GM18907 (cell line): ENCODE results near the gene PPP2R1A.
"Not testable (repeated sequence)": the region's sequence is repeated elsewhere in the genome, so short reads cannot be mapped to it uniquely, and the experiment has no call there.

ENCODE experiments used
- ATAC-seq: cut with Tn5 transposase; IDR thresholded peaks from one replicate; pipeline ENCODE4 v1.9.1; 2021; ENCODE audit warnings: mild to moderate bottlenecking, moderate library complexity; ENCODE audit not compliant: unreplicated experiment

PPP2R1A gene

GRCh38 chr19:52237197-52237596, 47.3 kb downstream of the PPP2R1A start:
- no peak for ATAC-seq

DNA sequence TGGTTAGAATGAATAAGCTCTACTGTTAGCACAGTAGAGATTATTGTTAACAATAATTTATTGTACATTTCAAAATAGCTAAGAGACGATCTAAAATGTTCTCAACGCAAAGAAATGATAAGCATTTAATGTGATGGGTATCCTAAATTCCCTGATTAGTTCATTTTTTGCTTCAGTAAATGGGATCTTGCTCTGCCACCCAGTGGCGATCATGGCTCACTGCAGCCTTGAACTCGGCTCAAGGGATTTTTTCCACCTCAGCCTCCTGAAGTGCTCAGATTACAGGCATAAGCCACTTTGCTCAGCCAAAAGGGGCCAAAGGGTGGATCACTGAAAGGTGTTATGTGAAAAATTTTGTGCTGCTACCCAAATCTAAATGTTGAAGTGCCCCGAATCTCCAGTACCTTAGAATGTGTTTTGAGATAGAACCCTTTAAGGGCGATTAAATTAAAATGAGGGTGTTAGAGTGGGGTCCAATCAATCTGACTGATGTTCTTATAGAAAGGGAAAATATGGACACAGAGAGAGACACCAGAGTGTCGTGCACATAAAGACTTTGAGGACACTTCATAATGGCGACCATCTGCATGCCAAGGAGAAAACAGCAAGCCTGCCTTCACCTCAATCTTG, 48.0 kb downstream of the PPP2R1A start:
- ATAC-seq, result no peak

GRCh38 chr19:52244021-52244420, 54.2 kb downstream of the PPP2R1A start:
- ATAC-seq, result no peak

GRCh38 chr19:52248241-52248640, 58.4 kb downstream of the PPP2R1A start:
- ATAC-seq, result no peak

GRCh38 chr19:52258426-52258825, 68.6 kb downstream of the PPP2R1A start:
- ATAC-seq, result no peak

DNA sequence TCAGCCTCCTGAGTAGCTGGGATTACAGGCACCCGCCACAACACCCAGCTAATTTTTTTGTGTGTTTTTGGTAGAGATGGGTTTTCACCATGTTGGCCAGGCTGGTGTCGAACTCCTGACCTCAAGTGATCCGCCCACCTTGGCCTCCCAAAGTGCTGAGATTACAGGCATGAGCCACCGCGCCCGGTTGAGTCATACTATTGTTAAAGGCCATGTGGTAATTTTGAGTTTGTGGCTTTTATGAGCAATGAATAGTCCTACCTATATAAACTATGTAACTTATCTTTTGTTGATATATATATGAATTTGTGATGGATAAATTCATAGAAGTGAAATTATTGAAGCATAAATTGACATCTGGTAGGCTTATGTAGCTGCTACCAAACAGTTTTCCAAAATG, 75.7 kb downstream of the PPP2R1A start:
- not testable (repeated sequence) for ATAC-seq

DNA sequence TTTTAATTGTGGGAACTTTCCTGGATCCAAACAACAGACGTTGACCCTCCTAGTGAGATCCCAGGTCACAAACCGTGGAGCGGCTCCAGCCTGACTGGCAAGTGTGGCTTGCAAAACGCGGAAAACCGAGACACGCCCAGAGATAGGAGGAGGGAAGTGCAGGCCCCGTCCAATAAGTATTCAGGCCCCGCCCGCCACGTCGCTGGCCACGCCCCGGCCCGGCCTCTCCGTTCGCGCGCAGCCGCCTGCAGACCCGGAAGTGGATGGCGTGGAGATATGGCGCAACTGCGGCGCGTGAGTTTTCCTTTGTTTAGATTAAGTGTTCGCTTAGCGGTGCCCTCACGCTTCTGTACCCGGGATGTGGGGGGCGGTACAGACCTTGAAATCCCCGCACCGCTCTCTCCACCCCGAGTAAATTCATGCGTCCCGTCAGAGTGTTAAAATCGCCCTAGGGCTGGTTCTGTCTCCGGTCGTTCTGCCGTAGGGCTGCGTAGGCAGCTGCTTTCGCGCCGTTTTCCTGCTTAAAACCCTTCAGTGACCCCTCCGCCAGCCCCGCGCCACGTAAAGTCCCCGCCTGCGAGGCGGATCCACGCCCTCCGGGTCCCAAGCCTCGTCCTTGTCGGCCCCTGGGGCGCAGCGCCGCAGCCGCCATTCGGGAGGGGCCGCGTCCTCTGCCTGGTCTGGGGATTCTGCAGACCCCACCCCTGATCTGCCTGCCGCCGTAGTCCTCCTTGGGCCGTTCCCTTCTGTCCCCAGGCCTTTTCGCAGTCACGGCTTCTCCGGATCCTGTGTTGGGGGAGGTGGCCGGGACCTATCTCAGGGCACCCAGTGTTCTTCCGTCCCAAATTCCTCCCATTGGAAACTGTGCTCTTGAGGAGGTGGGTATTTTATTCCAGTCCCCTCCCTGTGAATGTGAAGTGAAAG, 79.7 kb downstream of the PPP2R1A start, which contains the start of gene ZNF766:
TSS of gene ZNF766 (plus strand) at position 250 of the 924 bp plus-strand sequence. CDS start at position 277, 27 bp downstream.
- peak; percentile 91 for ATAC-seq

DNA sequence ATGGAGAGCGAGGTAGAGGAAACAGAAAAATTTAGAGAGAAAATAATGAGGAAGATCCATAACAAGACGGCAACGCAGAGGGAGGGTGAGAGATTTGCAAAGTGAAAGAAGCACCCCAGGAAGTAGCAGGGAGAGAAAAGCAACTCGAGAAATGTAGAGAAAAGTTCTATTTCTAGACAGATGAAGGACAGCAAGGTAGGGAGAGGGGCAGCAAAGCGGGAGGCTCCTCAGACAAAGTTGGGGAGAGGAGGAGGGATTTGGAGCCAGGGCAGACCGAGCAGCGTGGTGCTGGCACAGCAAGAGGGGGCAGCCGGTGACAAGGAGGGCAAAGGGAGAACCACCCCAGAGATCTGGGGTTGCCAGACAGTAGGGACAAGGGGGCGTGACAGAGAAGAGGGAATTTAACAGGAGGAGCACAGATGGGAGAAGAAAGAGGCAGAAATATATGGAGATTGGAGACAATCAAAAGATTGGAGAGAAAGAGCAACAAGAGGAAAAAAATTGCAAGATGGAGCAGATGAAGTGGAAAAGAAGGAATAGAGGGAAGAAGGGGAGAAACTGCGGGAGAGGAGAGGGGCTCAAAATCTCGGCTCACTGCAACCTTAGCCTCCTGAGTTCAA, 80.5 kb downstream of the PPP2R1A start:
- ATAC-seq, result no peak

DNA sequence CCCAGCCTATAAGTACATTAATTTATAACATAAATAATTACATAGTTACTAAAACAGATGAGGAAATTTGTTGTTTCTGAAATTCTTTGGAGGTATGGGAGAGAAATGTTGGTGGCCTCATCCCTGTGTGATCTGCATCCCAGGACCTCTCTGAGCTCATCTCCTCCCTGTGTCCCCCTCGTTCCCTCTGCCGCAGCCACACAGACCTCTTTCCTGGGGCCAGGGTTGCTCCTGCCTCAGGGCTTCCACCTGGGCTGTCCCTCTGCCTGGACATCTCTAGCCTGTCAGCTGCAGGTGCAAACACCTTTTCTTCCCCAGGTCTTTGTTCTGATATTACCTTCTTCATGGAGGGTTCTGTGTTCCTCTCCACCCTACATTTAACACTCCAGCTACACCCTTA, 83.4 kb downstream of the PPP2R1A start:
- no peak for ATAC-seq

GRCh38 chr19:52274191-52274590, 84.3 kb downstream of the PPP2R1A start:
- ATAC-seq, result no peak

GRCh38 chr19:52275988-52276387, 86.1 kb downstream of the PPP2R1A start:
- no peak for ATAC-seq

DNA sequence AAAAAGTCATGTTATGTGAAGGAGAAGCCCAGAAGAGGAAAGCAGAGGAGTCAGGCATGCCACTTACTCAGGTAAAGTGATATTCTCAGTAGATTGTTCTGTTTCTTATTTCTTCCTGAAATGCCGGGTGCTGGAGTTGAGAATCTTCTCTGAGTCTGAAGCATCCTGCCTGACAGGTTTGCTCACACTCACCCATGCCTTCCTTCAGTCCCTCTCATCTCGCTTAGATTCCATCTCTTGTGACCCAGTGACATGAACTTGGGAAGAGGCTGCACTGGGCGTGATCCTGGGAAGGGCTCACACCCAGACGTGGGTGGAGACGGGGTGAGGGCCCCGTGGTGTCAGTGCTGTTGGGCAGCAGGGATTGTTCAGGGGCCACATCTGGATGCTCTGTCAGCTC, 87.6 kb downstream of the PPP2R1A start:
- no peak for ATAC-seq
